Transverse colon (tissue), 4 donors: Measurements from ENCODE around the gene PACSIN1.

ENCODE experiments used
- EP300 ChIP-seq: sonication (generic); formaldehyde crosslinking; IDR thresholded peaks from one replicate; pipeline ENCODE4 v1.6.1; 2017; ENCODE audit warnings: antibody characterized with exemption, low read depth
- POLR2A ChIP-seq: fragments of 450-650 bp; IDR thresholded peaks from one replicate; pipeline ENCODE4 v1.6.1; 2016; ENCODE audit warnings: antibody characterized with exemption, mild to moderate bottlenecking, moderate library complexity
- POLR2AphosphoS5 ChIP-seq, 3 donors: sonication (generic); formaldehyde crosslinking; IDR thresholded peaks; one replicate each; pipeline ENCODE4 v1.6.1; 2016; ENCODE audit warnings: antibody characterized with exemption in 3 of 3
- TF ChIP-seq, protein P1 (sequence below), 5 experiments: fragments of 200-600 bp in 3 of 5; fragments of 450-650 bp in 2 of 5; sonication (generic) in 3 of 5; IDR thresholded peaks; 1 replicate in 2 of 5; 2 replicates in 3 of 5; pipeline ENCODE4 v1.5.1; 2016 to 2017; ENCODE audit warnings: antibody characterized with exemption in 5 of 5, inconsistent platforms in 3 of 5, mild to moderate bottlenecking in 2 of 5, moderate library complexity in 1 of 5

DNA sequence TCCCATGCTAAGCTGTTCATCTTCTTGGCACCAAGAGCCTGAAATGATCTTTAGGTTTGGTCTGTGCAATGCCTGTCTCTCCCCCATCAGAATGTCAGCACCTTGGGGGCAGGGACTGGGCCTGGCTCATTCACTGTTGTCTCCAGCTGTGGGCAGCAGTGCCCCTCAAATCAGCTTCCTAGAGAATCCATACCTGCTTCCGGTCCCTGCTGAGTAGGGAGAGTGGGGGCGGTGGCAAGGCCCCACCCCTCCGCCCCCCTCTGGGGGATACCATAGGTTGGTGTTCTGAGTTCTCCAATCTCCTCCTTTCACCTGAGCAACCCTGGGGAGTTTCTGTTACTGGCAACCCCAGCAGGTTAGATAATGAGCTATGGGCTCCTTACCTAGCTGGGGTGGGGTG lies 109.5 kb downstream of the PACSIN1 start:
- TF ChIP-seq, protein P1, sequence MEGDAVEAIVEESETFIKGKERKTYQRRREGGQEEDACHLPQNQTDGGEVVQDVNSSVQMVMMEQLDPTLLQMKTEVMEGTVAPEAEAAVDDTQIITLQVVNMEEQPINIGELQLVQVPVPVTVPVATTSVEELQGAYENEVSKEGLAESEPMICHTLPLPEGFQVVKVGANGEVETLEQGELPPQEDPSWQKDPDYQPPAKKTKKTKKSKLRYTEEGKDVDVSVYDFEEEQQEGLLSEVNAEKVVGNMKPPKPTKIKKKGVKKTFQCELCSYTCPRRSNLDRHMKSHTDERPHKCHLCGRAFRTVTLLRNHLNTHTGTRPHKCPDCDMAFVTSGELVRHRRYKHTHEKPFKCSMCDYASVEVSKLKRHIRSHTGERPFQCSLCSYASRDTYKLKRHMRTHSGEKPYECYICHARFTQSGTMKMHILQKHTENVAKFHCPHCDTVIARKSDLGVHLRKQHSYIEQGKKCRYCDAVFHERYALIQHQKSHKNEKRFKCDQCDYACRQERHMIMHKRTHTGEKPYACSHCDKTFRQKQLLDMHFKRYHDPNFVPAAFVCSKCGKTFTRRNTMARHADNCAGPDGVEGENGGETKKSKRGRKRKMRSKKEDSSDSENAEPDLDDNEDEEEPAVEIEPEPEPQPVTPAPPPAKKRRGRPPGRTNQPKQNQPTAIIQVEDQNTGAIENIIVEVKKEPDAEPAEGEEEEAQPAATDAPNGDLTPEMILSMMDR (IDR thresholded peaks at IDR 0.05): no peak
- no peak for TF ChIP-seq POLR2A
- TF ChIP-seq POLR2AphosphoS5 (IDR thresholded peaks at IDR 0.05): no peak
- no peak for TF ChIP-seq EP300
